Dermis blood vessel endothelial cell (primary cell): ENCODE data around the gene JADE2. TPM values are rescaled to one million over a fixed set of nuclear protein-coding genes. Genes with fewer than 3 reads are reported as not detected.
"Not testable (repeated sequence)": the region's sequence is repeated elsewhere in the genome, so short reads cannot be mapped to it uniquely, and the experiment has no call there.

Experiments
- DNase-seq: peaks from one replicate; pipeline ENCODE4 v3.0.0; 2010
- total RNA-seq: library from RNA; depleted of rRNA; stranded (reverse); fragments of >200 nt; gene quantifications from 2 replicates; pipeline ENCODE4 v1.2.3, GENCODE V29; 2014

JADE2 gene
- total RNA-seq, 1 donor from 2014 or later, result 23.3 TPM

DNA sequence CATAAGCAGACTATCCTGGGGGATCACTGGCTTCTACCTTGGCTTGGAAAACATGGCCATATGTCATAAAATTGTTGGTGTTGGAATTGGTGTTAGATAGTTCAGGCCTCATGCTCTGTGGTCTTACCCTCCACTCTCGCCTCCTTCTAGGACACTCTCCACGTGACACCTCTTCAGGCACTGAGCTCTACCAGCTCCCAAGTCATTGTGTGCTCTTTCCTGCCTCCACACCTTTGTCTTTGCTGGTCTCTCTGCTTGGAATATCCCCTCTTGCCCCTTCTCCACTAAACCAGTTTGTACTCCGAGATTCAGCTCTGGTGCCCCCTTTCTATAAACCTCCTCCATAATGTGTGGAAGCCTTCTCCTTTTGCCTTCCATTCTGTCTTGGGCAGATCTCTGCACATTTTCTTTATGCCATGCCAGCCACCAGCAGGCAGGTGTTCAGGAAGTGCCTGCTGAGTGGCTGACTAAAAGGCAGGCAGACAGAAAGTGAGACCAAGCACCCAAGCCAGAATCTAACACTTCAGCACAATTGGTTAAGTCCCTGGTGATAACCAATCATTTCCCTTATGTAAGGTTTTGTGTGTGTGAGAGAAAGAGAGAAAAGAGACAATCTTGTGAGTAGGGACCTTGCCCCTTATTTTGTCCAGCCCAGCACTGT is 69.5 kb downstream of the JADE2 start:
- DNase-seq, result no peak

DNA sequence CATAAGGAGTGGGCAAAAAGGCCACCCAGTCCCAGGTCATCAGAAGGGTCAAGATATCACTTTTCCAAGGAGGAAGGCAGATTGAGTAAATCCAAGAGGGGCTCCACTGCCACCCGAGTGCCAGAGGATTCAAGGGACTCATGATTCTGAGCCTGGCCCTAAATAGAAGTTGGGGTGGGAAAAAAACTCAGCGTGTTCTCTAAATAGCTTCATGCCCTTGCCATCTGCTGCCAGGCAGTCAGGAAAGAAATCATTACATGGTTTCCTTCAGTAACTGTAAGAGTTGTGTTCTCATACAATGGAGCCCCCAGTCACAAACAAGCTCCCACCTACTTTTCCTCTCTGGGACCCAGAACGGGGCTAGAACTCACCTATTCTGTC is 70.0 kb downstream of the JADE2 start:
- DNase-seq, result no peak

DNA sequence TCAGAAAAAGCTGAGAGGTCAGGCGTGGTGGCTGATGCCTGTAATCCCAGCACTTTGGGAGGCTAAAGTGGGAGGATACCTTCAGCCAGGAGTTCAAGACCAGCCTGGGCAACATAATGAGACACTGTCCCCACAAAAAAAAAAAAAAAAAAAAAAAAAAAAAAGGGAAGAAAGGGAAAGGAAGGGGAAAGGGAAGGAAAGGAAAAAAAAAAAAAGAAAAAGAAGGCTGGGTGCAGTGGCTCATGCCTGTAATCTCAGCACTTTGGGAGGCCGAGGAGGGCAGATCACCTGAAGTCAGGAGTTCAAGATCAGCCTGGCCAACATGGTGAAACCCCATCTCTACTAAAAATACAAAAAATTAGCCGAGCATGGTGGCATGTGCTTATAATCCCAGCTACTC is 74.3 kb downstream of the JADE2 start:
- not testable (repeated sequence) for DNase-seq

DNA sequence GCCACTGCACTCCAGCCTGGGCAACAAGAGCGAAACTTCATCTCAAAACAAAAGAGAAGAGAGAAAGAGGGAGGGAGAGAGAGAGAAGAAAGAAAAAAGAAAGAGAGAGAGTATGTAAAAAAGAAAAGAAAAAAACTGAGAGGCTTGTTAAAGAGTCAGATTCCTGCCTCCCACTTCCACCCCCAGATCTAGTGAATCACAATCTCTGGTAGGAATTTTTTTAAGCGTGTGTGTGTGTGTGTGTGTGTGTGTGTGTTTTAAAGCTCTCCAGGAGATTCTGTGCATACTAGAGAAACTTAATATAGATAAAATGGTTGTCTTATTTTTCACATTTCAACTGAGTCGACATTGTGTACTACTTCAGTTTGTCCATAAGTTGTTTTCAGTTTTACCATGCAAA is 75.1 kb downstream of the JADE2 start:
- DNase-seq, result no peak

DNA sequence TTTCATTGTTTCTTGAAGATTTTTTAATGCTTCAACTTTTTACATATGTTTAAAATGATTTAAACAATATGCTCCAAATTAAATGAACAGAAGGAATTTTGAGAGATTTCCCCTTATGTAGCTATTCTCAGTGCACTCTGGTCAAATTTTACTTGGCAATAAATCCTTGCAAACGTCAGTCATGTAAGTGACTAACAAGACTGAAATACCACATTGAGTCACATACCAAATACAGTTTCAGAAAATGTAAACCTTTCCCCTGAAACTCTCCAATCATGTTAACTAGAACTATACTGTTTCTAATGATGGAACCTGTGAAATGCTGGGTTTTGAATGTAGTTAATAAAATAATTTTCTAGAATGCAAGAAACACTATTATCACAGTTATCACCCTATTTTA is 77.6 kb downstream of the JADE2 start:
- no peak for DNase-seq

DNA sequence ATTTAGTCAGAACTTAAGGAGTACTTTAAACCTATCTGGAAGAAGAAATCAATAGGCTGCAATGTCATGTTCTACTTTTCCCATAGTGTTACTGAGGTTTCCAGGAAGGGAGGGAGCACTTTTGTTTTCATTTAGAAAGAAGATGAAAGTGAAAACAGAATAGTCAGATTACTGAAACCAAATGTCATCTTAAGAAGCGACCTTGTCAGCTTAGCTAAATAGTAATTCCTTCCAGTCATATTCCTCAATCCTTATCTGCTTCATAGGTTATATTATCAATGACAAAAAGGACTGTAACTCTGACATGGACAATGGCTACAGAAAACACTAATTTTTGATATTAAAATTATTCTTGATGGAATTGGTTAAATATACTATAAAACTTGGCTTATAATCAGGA is 79.4 kb downstream of the JADE2 start:
- DNase-seq, result no peak

DNA sequence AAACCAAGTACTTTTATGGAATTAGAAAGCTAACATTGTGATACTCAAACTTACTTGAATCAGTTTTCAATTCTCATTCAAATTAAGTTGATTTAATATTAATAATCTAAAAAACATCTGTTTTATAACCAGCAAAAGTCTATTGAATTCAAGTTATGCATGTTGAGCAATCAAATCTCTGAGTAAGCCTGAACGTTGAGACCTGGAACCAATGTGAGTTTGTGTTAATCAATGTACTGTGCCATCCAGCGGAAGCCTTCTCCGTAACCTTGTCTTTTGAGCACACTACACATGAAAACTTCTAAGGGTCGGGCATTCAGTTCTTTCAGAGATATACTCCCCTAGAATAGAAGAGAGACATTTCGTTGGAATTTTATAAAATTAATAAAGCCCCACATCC is 81.3 kb downstream of the JADE2 start:
- no peak for DNase-seq

DNA sequence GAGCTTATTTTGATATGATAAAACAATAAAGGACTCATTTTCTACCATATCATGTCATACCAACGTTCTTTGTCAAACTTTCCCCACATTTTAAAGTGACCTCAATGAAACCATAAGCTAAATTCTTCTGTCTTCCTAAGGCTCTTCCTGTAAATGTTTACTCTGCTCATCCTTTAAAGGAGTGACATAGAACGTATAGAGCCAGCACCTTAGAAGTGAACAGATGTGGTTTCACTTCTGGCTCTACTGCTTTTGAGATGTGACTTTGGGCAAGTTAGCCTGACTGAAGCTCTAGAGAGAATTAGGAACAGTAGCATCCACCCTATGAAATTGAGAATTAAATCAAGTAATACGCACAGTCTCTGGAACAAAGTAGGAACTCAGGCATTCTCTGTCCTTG is 83.1 kb downstream of the JADE2 start:
- no peak for DNase-seq

DNA sequence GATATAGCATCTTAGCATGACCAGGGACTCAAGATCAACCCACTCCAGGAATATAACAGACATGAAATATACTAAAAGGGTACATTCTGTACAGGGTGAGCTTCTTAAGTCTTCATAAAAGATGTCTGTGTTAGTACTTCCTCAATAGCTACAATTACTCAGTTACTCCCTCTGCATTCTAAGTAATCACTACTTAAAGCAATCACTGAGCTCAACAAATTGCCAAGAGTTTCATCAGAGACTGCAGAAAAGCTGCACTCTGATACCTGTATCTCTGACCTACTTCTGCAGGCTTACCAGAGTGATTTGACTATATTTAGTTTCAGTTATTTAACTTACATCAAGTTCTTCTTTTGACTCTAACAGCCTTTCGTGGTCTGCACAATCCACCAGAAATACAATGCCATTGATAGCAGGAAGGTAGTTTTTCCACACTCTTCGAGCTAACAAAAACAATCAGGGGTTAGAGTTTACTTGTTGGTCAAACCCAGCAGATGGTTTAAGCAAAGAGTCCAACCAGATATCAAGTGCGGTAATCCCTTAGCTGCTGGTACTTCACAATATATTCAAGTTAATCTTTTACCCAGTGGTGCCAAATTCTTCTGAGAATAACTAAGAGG is 83.9 kb downstream of the JADE2 start:
- DNase-seq, result no peak

DNA sequence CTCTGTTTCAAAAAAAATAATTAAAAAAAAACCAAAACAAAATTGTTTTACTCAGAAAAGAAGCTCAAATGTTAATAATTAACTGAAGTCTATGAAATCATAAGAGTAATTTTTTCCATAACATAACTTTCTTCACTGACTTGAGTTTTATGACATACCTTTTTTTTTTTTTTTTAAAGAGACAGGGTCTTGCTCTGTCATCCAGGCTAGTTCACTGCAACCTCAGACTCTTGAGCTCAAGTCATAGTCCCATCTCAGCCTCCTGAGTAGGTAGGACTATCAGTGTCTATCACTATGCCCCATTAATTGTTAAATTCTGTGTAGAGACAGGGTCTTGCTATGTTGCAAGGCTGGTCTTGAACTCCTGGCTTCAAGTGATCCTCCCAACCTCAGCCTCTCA is 85.3 kb downstream of the JADE2 start:
- DNase-seq, result no peak

DNA sequence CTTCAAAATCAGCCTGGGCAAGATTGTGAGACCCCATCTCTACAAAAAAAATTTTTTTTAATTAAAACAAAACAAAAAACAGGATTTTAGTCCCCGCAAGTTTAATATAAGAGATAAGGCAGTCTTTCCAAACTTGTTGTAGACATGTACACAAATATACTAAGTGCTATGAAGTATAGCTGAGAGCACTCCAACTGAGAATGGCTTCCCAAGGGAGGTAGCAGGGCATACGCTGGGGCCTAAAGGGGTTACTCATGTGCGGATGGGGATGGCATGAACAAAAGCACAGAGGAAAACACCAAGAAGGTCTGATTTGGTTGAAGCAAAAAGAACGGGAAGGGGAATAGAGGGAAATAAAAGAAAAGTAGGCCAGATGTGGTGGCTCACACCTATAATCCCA is 86.0 kb downstream of the JADE2 start:
- no peak for DNase-seq

DNA sequence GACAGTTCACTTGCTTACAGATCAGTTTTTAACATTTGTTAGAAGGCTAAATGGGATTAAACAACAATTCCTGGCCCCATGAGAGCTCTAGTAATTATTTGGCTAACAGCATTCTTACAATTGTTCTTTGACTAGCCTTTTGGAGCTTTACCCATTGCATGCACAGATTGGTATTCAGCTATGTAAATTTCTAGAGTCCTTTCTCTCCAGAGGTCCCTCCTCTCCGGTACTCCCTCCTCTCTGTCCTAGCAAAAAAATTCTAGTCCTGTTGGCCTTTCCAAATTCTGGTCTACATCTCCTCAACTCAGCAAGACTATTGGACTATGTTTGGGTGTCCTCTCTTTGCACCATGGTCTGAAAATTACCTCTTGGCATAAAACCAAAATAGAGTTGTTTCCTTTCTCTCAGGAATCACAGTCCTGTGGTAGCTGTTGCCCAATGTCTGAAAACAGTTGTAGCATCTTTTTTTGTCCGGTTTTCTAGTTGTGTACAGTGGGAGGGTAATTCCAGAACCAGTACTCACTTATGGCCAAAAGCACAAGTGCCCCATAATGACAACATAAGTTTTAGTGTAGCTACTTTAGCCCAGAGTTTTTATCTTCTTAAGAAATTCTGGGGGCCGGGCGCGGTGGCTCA is 89.1 kb downstream of the JADE2 start:
- no peak for DNase-seq

DNA sequence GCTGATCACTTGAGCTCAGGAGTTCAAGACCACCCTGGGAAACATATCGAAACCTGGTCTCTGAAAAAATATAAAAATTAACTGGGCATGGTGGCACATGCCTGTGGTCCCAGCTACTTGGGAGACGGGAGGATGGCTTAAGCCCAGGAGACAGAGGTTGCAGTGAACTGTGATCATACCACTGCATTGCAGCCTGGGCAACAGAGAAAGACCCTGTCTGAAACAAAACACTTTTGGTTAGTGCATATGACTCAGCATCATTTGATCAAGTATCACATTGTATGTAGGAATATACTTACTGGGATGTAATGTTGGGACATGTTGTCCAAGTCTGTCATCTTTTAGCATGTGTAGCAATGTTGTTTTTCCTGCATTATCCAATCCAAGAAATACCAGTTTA is 95.2 kb downstream of the JADE2 start:
- DNase-seq, result no peak

DNA sequence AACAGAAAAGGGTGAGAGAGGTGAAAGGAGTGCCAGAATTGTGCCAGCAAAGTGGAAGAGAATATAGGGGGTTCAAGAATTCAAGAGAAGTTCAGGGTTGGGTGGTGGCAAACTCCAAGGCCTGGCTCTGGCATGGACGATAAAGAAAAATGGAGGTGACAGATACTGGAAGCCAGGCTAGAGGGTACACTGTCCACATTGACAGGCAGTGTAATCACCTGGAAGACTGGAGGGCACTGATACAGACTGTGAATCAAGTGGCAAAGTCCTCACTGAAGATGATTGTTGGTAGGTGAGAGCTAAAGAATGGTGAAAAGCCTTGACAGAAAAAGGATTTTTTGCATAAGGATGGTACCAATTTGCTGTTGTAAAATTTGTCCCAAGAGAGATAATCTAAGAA is 100.1 kb downstream of the JADE2 start:
- no peak for DNase-seq

DNA sequence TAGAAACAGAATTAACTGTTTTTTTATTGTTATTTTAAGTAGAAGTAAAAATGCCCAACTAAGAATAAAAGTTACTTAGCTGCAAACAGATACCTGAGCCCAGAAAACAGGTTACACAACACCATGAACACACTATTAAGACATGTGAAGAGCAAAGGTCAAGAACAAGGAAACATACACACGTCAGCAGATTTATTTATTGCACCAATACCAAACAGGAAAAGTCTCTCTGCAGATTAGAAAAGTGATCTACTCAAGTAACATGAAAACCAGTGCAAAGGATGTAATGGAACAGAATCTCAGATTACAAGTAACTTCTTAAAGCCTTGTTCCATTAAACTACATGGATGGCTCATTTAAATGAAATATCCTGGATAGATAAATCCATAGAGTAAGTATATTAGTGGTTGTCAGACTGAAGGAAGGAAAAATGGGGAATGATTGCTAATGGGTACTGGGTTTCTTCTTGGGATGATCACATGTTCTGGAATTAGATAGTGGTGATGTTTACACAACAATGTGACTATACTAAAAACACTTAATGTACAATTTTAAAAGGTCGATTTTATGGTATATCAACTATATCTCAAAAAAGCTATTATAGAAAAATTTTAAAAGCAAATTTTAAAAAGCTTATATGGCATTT is 101.0 kb downstream of the JADE2 start:
- DNase-seq, result peak; percentile 40

Other genes with a start within 250 kb of the JADE2 start
- 0.34 and 0.37 TPM in 2 replicates for gene CDKL3, start 158.5 kb upstream of the JADE2 start, total RNA-seq
- gene UBE2B, start 154.1 kb upstream of the JADE2 start, total RNA-seq, result 28.9 and 51.4 TPM in 2 replicates
- 27.1 and 28.8 TPM in 2 replicates for gene CDKN2AIPNL, start 113.8 kb upstream of the JADE2 start, total RNA-seq
- 81.4 and 81.7 TPM in 2 replicates for gene SAR1B, start 107.2 kb downstream of the JADE2 start, total RNA-seq
- gene SEC24A, start 123.1 kb downstream of the JADE2 start, total RNA-seq, result 22.8 and 27.0 TPM in 2 replicates
- gene CAMLG, start 212.9 kb downstream of the JADE2 start, total RNA-seq, result 32.3 and 47.1 TPM in 2 replicates
- 21.8 and 31.7 TPM in 2 replicates for gene DDX46, start 233.1 kb downstream of the JADE2 start, total RNA-seq